Activated CD4-positive, alpha-beta T cell treated with anti-CD3 and anti-CD28 coated beads, Interleukin-10, Interleukin-2, amounts not matched to agents 100 ng/mL and 50 ng/mL, durations not matched to agents 16 hours and 8 hours (primary cell): ENCODE measurements around the gene AXL.
"Not testable (repeated sequence)": the region's sequence is repeated elsewhere in the genome, so short reads cannot be mapped to it uniquely, and the experiment has no call there.

Experiments used
- DNase-seq: peaks from one replicate; pipeline ENCODE4 v3.0.0-alpha.2; 2020

The AXL gene

DNA sequence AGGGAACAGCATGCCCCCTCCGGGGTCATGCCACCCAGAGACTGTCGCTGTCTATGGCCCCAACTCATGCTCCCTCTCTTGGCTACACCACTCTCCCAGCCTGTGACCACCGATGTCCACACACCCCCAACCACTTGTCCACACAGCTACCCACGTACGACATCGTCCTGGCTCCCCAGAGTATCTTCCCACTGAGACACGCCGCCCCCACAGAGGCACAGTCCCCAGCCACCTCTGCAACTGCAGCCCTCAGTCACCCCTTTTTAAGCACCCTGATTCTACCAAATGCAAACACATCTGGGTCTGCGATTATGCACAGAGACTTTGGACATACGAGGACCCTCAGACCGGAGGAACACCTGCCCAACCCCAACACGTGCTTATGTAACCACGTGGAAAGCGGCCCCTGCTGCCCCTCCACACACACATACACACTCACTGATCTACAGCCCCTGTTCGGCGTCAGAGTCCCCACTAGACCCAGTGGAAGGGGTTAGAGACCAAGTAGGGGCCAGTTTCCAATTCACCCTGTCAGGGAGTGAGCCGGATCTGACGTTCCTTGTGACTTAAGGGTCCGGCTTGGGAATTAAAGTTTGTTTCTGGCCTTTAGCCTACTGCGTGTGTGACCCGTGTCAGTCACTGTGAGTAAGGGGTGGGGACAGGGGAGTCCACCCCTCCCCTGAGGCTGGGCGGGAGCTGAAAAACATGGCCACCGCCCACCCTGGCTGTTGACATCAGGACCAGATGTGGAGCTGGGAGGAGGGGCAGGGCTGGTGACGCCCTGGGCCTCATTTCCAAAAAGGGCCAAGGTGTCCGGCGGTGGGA, 11.9 kb upstream of the AXL start:
- no peak for DNase-seq

DNA sequence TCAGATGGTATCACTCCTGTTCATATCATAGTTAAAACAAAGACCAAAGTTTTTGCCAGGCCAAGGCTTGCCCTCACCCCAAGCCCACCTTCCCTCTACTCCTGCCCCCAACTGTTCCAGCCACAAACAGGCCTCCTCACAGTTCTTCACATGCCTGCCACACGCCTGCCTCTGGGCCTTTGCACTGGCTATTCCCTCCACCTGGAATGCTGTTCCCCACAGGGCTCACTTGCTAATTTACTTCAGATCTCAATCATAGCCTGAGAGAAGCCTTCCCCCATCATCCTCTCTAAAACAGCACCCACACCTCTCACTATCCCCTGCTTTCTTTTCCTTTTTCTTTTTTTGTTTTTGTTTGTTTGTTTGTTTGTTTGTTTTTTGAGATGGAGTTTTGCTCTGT, 4.9 kb upstream of the AXL start:
- DNase-seq: no peak

DNA sequence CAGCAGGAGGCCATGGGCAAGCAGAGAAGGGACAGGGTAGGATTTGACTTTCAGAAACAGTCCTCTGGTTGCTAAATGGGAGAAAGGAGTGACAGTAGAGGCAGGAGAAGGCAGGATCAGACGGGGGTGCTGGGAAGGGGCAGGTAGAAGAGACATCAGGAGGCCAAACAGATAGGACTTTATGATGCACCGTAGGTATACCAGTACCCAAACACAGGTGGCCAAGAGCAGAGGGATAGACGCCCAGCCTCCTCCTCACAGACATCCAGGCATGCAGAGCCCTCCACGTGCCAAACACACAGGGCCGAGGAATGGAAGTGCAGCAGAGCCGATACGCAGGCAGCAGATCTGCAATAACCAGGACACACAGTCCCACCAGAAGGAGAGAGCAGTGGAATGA, 1.3 kb upstream of the AXL start:
- no peak for DNase-seq

DNA sequence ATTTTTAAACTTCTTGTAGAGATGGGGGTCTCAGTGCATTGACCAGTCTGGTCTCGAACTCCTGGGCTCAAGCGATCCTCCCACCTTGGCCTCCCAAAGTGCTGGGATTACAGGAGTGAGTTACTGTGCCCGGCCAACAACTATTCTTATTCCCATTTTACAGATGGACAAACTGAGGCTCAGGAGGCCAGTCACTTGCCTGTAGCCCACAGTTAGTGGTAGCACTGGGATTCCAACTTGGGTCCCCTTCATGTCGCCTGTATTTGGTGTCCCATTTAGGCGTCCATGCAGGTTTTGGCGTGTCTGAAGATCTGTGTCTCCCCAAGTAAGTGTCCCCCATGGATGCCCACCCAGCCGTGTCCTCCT, 791 bp upstream of the AXL start:
- DNase-seq: no peak

DNA sequence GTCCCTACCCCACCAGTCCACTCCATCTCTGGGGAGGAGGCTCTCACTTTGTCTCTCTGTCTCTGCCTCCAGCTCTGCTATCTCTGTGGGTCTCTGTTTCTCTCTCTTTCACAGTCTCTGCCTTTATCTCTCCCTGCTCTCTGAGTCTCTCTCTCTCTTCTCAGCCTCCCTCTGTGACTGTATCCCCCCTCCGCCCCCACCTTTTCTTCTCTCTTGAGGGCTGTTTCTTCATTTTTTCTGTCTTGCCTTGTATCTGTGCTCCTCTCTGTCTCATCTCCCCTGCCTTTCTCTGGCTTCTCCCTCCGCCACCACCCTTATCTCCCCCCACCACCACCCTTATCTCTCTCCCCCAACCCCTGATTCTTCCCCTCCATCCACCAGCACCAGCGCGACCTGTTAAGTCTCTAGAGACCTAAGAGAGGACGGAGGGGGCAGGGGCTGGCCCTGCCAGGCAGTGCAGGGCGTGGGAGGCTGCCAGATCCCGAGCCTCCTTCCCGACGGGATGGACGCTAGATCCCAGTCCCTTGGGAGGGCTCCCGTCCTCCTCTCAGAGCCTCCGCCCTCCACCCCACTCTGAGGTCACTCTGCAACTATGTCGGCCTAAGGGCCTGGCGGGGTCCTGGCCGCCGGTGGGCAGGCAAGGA, 1.0 kb downstream of the AXL start:
- DNase-seq: no peak

DNA sequence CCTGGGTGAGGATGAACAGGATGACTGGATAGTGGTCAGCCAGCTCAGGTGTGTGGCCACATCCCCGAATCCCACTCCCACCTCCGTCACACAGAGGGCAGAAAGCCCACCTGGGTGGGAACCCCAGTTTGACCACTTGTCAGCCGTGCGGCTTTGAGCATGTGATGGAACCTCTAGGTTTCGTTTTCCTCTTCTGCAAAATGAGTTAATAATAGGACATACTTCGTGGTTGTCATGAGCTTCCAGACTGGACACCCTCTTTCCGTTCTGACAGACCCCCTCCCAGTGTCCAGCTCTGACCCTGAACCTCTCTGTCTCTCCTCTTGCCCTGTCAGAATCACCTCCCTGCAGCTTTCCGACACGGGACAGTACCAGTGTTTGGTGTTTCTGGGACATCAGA, 1.8 kb downstream of the AXL start:
- no peak for DNase-seq

DNA sequence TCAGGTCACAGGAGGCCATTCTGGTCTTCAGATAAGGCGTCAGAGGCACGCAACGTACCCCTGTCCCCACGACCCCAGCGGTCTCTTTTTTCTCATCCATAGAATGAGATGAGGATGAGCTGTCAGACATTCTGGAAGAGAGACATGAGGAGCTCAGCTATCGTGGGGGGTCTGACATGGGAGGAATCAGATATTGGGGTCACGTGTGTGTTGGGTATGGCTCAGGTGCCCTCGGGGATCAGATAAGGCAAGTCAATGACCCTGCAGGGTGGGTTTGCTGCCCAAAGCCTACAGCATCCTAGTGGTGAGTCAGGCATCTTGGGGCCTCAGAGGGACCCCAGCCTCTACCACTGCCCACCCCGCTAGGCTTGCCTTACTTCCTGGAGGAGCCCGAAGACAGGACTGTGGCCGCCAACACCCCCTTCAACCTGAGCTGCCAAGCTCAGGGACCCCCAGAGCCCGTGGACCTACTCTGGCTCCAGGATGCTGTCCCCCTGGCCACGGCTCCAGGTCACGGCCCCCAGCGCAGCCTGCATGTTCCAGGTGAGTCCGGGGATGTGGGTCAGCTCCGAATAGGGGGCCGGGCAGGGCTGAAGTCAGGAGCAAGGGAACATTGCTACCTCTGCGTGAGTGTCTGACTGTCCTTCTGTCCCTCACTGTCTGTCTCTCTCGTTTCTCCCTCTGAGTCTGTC, 2.6 kb downstream of the AXL start:
- DNase-seq: no peak

DNA sequence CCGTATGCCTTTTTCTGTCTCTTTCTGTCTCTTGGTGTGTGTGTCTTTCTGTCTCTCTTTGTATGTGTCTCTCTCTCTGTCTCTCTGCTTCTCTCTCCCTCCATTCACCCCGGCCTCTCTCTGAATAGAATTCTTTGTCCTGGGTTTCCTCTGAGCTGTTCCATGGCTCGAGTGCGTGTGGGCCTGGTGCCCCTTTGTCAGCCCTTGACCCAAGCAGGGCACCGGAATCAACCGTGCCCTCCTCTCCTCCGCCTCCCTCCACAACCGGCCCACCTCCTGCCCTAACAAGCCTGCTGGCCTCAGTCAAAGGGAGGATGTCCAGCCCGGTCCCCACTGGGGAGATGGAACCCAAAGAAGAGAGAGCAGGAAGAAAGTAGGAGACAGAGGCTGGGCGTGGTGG, 3.2 kb downstream of the AXL start:
- DNase-seq: no peak

DNA sequence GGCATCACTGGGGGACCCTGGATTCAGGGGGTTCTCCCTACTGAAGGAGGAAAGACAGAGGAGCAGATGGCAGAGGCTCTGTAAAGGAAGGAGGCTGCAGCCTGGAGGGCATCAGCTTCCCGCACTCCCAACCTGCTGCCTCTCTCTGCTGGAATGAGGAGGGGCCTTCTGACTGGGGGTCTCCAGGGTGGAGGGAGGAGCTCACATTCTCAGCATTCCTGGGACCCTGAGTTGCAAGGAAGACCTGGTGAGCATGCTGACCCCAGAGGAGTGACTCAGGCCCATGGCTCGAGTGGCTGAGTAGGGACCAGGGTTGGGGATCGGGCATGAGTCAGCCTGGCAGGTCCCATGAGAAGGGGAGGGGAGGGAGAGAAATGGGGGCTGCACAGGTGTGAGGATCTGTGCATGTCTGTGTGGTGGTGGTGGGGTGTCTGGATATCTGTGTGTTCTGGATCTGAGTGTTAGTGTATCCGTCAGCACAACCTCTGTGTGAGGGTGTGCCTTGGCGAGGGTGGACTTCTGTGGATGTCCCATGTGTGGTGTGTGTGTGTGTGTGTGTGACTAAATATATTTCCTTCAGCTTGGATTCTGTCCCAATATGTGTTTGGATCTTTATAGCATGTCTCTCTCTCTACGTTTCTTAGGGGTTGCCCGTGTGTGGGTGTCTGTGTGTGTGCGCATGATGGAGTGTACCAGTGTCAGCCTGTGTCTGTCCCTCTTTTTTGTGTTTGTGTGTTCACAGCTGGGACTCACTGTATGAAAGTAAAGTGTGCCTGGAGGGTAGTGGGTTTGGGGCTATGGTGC, 4.6 kb downstream of the AXL start:
- DNase-seq: no peak

DNA sequence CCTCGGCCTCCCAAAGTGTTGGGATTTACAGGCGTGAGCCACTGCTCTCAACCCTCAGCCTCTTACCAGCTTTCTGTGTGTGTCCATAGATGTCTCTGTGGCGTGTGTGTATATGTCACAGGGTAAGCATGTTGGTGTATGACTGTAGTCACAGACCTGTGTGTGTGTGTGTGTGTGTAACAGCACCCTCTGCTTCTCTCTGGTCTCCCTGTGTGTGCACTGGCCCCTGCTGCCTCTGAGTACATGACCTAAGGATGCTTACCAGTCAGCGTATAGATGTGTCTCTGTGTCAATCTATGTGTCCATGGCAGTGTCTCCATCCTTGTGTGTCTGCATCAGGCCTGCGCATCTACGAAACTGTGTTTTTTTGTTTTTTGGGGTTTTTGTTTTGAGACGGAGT, 5.6 kb downstream of the AXL start:
- no peak for DNase-seq

DNA sequence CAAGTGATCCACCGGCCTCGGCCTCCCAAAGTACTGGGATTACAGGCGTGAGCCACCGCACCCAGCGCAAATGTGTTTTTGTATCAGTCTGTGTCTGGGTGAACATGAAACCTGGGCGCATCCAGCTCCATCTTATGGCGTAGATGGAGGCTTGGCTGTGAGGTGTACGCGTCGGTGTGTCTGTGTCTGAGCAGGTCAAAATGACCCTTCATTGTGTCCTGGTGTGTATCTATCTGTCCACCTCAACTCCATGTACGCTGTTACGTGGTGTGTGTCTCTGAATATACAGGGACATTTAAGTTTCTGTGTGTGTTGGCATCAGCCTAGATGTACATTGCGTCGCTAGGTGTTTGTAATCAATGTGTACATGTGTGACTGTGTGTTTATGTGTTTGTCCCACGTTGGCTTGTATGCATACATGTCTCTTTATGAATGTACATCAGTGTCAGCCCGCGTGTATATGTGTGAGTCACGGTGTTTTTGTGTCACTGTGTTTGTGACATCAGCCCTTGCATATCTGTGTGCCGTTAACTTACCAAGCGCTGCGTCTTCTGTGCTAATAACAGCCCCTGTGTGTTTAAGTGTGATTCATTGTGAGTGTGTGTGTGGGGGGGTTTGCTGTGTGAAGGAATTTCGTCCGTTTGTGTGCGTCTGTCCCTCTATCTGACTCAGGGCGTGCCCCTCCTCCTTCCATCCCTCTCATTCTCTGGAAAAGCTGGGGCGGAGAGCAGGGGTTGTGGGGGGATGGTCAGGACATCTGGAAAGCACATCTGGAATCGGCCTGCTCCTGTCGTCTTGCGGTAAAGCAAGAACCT, 6.4 kb downstream of the AXL start:
- DNase-seq: peak; percentile 35

DNA sequence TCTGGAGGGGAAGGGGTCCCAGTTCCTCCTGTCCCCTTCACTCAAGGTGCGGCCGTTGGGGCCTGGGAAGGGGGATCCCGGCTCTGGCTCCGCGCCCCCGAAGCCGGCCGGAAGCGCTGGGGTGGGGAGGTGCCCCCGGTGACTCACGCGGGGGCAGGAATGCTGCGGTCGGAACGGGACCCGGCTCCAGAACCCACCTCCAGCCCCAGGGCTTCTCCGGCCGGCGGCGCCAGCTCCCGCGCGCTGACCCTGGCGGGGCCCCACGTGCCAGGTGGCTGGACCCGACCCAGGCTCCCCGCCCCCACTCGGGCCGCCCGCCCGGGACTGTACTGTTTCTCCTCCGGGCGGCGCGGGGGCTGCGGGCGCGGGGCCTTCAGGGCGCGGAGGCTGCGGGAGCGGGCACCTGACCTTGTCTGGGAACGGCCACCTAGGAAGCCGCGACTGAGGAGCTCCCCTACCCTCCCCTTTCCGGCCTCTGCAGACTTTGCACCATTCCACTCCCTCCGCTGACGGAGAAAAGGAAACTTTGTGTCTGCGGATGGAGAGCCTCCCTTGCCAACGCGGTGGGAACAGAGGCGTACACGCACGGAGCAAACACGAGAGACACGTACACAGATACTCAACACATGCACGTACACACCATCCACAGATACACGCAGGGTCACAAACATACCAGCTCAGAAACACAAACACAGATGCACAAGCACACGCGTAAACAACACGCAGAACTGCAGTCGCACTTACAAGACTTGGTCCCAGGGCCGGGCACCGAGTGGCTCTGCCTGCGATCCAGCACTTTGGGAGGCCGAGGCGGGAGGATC, 7.2 kb downstream of the AXL start:
- peak; percentile 24 for DNase-seq

DNA sequence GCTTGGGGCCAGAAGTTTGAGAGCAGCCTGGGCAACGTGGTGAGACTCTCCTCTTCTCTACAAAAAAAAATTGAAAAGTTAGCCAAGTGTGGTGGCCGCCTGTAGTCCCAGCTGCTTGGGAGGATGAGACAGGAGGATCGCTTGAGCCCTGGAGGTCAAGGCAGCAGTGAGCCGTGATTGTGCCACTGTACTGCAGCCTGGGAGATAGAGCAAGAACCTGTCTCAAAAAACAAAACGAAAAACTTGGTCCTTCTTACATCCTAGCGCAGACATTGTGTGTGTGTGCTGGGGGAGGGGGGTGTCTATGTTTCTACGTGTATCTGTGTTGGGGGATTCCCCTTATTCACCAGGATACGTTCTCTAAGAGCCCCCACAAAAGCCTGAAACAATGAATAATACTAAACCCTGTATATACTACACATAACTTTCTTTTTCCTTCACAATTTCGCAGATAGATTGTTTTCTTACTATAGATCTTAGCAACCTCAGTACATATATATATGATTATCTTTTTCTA, 7.9 kb downstream of the AXL start:
- DNase-seq: no peak

DNA sequence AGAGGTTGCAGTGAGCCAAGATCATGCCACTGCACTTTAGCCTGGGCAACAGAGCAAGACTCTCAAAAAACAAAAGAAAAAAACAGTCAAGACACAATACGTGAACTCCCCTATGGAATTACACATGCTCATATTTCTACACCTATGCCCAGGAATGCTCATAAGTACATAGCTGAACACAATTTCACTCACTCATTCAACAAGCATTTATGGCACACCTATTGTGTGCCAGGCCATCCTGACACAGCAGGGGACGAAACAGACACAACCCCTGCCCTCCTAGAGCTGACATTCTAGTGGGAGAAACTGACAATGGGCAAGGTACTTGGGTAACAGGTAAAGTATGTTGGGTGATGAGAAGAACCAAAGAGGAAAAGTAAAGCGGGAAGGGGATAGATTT, 9.5 kb downstream of the AXL start:
- DNase-seq: no peak

DNA sequence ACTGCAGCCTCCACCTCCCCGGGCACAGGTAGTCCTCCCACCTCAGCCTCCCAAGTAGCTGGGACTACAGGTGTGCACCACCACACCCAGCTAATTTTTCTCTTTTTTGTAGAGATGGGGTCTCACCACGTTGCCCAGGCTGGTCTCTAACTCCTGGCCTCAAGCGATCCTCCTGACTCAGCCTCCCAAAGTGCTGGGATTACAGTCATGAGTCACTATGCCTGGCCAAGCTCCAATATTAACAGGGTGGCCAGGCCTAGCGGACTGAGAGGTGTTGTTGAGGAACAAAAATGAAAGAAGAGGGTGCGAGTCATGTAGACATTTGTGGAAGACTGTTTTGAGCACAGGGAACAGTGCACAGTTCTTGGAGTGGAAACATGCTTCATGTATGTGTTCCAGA, 10.3 kb downstream of the AXL start:
- not testable (repeated sequence) for DNase-seq

DNA sequence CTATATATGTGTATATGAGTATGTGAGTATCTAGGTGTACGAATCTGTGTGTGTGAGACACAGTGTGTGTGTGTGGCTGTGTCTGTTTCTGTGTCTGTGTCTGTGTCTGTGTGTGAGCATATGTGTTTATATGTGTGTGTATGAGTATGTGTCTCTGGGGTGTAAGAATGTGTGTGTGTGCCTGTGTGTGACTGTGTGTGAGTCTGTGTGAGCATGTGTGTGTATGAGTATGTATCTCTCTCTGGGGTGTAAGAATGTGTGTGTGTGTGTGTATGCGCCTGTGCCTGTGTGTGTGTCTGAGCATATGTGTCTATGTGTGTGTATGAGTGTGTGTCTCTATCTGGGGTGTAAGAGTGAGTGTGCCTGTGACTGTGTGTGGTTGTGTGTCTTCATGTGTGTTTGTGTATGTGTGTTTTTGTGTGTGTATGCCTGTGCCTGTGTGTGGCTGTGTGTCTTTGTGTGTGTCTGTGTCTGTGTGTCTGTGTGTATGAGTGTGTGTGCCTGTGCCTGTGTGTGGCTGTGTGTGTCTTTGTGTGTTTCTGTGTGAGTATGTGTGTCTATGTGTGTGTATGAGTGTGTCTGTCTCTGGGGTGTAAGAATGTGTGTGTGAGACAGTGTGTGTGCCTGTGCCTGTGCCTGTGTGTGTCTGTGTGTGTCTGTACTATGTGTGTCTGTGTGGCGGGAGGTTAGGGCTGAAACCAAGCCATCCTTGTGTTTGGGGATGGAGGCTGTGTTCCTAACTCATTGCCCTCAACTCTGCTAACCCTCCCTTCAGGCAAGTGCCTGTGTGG, 11.2 kb downstream of the AXL start:
- no peak for DNase-seq

DNA sequence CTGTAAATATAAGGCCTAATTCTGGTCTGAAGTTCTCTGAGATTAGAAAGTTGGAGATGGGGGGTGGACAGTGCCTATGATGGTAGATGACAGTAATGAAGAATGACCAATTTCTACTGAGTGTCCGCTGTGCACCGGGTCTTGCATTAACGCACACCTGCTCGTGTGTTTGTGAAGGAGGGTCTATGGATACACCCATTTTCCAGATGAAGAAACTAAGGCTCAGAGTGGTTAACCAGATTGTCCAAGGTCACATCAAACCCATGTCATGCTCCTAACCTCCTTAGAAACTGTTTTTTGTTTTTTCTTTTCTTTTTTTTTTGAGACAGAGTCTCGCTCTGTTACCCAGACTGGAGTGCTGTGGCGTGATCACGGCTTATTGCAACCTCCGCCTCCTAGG, 13.7 kb downstream of the AXL start:
- no peak for DNase-seq

DNA sequence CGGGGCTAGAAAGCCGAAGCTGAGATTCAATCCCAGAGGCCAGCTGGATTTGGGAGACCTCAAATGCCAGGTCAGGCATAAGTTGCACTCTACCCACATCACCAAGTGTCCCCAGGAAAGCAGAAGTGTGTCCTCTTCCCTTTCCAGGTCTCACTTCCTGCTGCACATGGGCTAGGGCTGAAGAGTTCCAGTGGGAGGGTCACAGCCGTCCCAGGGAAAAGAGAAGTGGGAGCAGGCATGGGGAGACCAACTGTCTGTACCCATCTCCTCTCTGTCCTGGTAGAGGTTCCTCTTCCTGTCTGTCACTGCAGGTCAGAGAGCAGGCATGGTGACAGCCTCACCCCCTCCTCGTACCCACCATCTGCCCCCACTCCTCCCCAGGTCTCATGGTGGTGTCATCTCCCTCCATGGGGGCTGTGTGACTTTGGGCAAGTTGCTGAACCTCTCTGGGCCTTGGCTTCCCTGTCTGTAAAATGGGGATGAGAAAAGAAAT, 14.8 kb downstream of the AXL start:
- DNase-seq: no peak

DNA sequence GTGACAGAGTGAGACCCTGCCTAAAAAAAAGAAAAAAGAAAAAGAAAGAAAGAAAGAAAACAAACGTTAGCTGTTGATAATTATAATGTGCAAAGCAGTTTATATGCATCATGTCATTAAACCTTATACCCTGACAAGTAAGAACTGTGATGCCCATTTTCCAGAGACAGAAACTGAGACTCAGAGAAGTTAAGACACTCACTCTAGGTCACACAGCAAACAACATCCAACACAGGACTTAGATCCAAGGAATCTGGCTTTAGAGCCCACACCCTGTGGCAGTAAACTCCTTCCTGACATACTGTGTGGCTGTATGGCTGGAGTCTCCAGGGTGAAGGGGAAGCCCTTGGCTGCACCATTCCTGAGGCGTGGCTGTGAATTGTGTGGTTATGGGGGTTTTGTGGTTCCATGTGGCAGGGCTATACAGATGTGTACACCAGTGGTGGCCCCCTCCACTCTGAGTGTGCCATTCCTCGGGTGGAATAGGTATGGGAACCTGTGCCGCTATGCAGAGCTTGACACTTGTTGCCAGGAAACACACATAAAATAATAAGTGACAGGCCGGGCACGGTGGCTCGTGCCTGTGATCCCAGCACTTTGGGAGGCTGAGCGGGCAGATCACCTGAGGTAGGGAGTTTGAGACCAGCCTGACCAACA, 15.6 kb downstream of the AXL start:
- no peak for DNase-seq

DNA sequence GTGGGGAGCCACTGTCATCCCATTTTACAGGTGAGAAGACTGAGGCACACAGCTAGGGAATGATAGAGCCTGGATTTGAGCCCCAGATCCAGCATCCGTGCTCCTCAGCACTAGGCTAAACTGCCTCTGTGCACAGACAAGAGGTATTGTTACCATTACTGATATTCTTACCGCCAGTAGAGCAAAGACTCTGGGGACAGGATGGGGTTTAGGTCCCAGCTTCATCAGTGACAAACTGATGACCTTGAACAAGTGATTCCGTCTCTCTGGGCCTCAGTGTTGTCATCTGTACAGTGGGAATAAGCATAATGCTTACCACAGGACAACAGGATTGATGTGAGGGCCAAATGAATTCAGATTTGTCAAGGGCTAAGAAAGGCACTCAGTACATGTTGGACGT, 16.5 kb downstream of the AXL start:
- DNase-seq: no peak
